KMS-11 (cell line): ENCODE results near the gene PABPC1L.

Experiments used
- H2AFZ ChIP-seq: fragments of 200-600 bp; sonication (generic); 2 replicates; pipeline ENCODE4 v1.6.1; 2016; ENCODE audit warnings: antibody characterized with exemption, mixed run types, low read depth
- H3K27ac ChIP-seq: fragments of 200-600 bp; sonication (generic); 2 replicates; pipeline ENCODE4 v1.6.1; 2016; ENCODE audit warnings: mild to moderate bottlenecking, mixed run types
- H3K27me3 ChIP-seq: fragments of 200-600 bp; sonication (generic); 2 replicates; pipeline ENCODE4 v1.6.1; 2017; ENCODE audit warnings: mild to moderate bottlenecking, low read depth, mixed run types, moderate library complexity; ENCODE audit not compliant: insufficient read depth
- H3K36me3 ChIP-seq: fragments of 200-600 bp; sonication (generic); 2 replicates; pipeline ENCODE4 v1.6.1; 2017; ENCODE audit warnings: mild to moderate bottlenecking, mixed run types; ENCODE audit not compliant: insufficient read depth
- H3K4me1 ChIP-seq: fragments of 200-600 bp; sonication (generic); 2 replicates; pipeline ENCODE4 v1.6.1; 2016; ENCODE audit warnings: mild to moderate bottlenecking, low read depth, mixed run types; ENCODE audit not compliant: poor library complexity, severe bottlenecking
- H3K4me2 ChIP-seq: fragments of 200-600 bp; sonication (generic); 2 replicates; pipeline ENCODE4 v1.7.0; 2016; ENCODE audit warnings: mild to moderate bottlenecking, mixed run types
- H3K4me3 ChIP-seq: fragments of 200-600 bp; sonication (generic); IDR thresholded peaks from 2 replicates; pipeline ENCODE4 v1.6.1; 2017; ENCODE audit warnings: low read depth, low read length, mixed read lengths; ENCODE audit not compliant: insufficient read depth
- H3K79me2 ChIP-seq: fragments of 200-600 bp; sonication (generic); 2 replicates; pipeline ENCODE4 v1.6.1; 2016; ENCODE audit warnings: low read depth, mixed run types; ENCODE audit not compliant: insufficient read depth
- H3K9ac ChIP-seq: fragments of 200-600 bp; sonication (generic); 2 replicates; pipeline ENCODE4 v1.6.1; 2016; ENCODE audit warnings: mild to moderate bottlenecking, mixed run types
- H4K20me1 ChIP-seq: fragments of 200-600 bp; sonication (generic); 2 replicates; pipeline ENCODE4 v1.6.1; 2016; ENCODE audit warnings: mild to moderate bottlenecking, mixed run types; ENCODE audit not compliant: insufficient read depth
- CTCF ChIP-seq: fragments of 200-600 bp; sonication (generic); conservative IDR thresholded peaks from 2 replicates; pipeline ENCODE4 v1.6.1; 2017; ENCODE audit warnings: low read depth, mild to moderate bottlenecking, antibody characterized with exemption, low read length, moderate library complexity, mixed read lengths

The PABPC1L gene

DNA sequence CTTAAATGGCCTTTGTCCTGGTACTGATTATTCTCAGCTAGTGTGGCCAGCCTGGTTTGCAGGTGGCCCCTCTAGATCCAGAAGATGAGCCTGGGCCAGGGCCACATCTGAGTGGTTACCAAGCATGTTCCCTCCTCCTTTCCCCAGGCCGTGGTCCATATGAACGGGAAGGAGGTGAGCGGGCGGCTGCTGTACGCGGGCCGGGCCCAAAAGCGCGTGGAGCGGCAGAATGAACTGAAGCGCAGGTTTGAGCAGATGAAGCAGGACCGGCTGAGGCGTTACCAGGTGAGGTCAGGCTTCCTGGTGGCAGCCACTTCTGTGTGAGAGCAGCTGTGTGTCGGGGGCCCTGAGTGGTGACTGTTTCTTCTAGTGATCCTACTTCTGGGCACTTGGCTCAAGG, 11.6 kb downstream of the PABPC1L start:
- no peaks in the 10 kb centered on the region for H3K36me3 ChIP-seq
- H3K4me3 ChIP-seq, result no peak overlapping the region
- no peak for TF ChIP-seq CTCF
- H3K4me1 ChIP-seq, result no peaks in the 10 kb centered on the region
- H3K27ac ChIP-seq, result no peak overlapping the region
- no peaks in the 10 kb centered on the region for H3K27me3 ChIP-seq
- no peaks in the 10 kb centered on the region for H3K79me2 ChIP-seq
- H3K9ac ChIP-seq, result no peak overlapping the region
- no peak overlapping the region for H2AFZ ChIP-seq
- no peaks in the 10 kb centered on the region for H4K20me1 ChIP-seq
- no peak overlapping the region for H3K4me2 ChIP-seq

- H3K4me2 ChIP-seq, result no peak overlapping the region
- no peak overlapping the region for H3K27ac ChIP-seq
- H3K27me3 ChIP-seq, result no peaks in the 10 kb centered on the region
- H3K4me1 ChIP-seq, result no peaks in the 10 kb centered on the region
- H2AFZ ChIP-seq, result no peak overlapping the region
- no peaks in the 10 kb centered on the region for H3K79me2 ChIP-seq
- H3K36me3 ChIP-seq, result no peaks in the 10 kb centered on the region
- no peak overlapping the region for H3K4me3 ChIP-seq
- H4K20me1 ChIP-seq, result no peaks in the 10 kb centered on the region
- no peak for TF ChIP-seq CTCF
- no peak overlapping the region for H3K9ac ChIP-seq
Measured at GRCh38 chr20:44924541-44924940, 14.7 kb downstream of the PABPC1L start.

DNA sequence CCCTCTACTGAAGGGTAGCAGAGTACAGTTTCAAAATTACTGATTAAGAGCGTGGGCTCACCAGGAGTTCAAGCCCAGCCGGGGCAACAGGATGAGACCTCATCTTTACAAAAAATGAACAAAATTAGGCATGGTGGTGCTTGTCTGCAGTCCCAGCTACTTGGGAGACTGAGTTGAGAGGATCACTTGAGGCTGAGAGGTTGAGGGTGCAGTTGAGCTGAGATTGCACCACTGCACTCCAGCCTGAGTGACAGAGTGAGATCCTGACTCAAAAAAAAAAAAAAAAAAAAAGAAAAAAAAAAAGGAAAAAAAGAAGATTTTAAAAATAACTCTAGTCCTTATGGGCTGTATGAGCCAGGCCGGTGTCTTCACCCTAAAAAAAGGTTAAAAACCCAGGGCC, 18.7 kb downstream of the PABPC1L start:
- Histone ChIP-seq H3K4me1 (no peaks in the 10 kb centered on the region), H3K4me2 (no peak overlapping the region), H3K27ac (no peak overlapping the region), H3K36me3 (no peaks in the 10 kb centered on the region), H3K9ac (no peak overlapping the region), H2AFZ (no peak overlapping the region), H3K4me3 (no peak overlapping the region), H4K20me1 (no peaks in the 10 kb centered on the region), H3K79me2 (no peaks in the 10 kb centered on the region), H3K27me3 (no peaks in the 10 kb centered on the region)
- TF ChIP-seq CTCF, result no peak

- TF ChIP-seq CTCF, result no peak
- no peaks in the 10 kb centered on the region for H3K79me2 ChIP-seq
- no peaks in the 10 kb centered on the region for H3K36me3 ChIP-seq
- no peaks in the 10 kb centered on the region for H3K4me1 ChIP-seq
- no peak overlapping the region for H3K4me2 ChIP-seq
- H4K20me1 ChIP-seq, result no peaks in the 10 kb centered on the region
- H3K27me3 ChIP-seq, result no peaks in the 10 kb centered on the region
- no peak overlapping the region for H3K9ac ChIP-seq
- no peak overlapping the region for H3K4me3 ChIP-seq
- H3K27ac ChIP-seq, result no peak overlapping the region
- no peak overlapping the region for H2AFZ ChIP-seq
Measured at GRCh38 chr20:44930517-44931168, 20.8 kb downstream of the PABPC1L start.
